ENCODE results near the gene ESPL1.

GRCh38 chr12:53326460-53327185, 58.5 kb downstream of the ESPL1 start:
- TF ChIP-seq CTCF (IDR thresholded peaks at IDR 0.05; ENCODE audit: insufficient read depth, low read length, poor library complexity, severe bottlenecking): no peak
- no peak for TF ChIP-seq EZH2phosphoT487 (conservative IDR thresholded peaks at IDR 0.05; ENCODE audit: low read length)
